Endothelial cell (in vitro differentiated cells): Measurements from ENCODE around the gene PCSK1N. TPM values are rescaled to one million over a fixed set of nuclear protein-coding genes. Genes with fewer than 3 reads are reported as not detected.

ENCODE experiments used
- DNase-seq: peaks from one replicate; pipeline ENCODE4 v3.0.0; 2021; ENCODE audit warnings: low spot score
- H3K27ac Mint-ChIP-seq: one replicate; pipeline ENCODE4 v1.8.0; 2021; ENCODE audit warnings: mixed read lengths, inconsistent platforms; ENCODE audit not compliant: unreplicated experiment
- H3K27me3 Mint-ChIP-seq: one replicate; pipeline ENCODE4 v1.8.0; 2021; ENCODE audit warnings: mild to moderate bottlenecking, moderate library complexity, mixed read lengths, inconsistent platforms; ENCODE audit not compliant: unreplicated experiment
- H3K36me3 Mint-ChIP-seq: one replicate; pipeline ENCODE4 v1.8.0; 2021; ENCODE audit warnings: mild to moderate bottlenecking, low read depth, mixed read lengths, inconsistent platforms; ENCODE audit not compliant: unreplicated experiment
- H3K4me1 Mint-ChIP-seq: one replicate; pipeline ENCODE4 v1.8.0; 2021; ENCODE audit warnings: mild to moderate bottlenecking, mixed read lengths, inconsistent platforms; ENCODE audit not compliant: unreplicated experiment
- H3K4me3 Mint-ChIP-seq: one replicate; pipeline ENCODE4 v1.8.0; 2021; ENCODE audit warnings: mild to moderate bottlenecking, mixed read lengths, inconsistent platforms; ENCODE audit not compliant: unreplicated experiment
- H3K9me3 Mint-ChIP-seq: one replicate; pipeline ENCODE4 v1.8.0; 2021; ENCODE audit warnings: mixed read lengths, inconsistent platforms; ENCODE audit not compliant: unreplicated experiment
- total RNA-seq: library from RNA; stranded (reverse); fragmentation: NEBNext Ultra II Directional; extraction: Animal tissue kit (Norgen Biotek cat#: 25700); gene quantifications from one replicate; pipeline ENCODE4 v1.2.1, GENCODE V29; 2021; ENCODE audit not compliant: unreplicated experiment
- TF ChIP-seq, protein P1 (sequence below): fragments of 200-600 bp; sonication (generic); IDR thresholded peaks from one replicate; pipeline ENCODE4 v1.5.0; 2021; ENCODE audit warnings: antibody characterized with exemption; ENCODE audit not compliant: unreplicated experiment

PCSK1N gene
- total RNA-seq, 1 donor from 2014 or later = 2.0 TPM

DNA sequence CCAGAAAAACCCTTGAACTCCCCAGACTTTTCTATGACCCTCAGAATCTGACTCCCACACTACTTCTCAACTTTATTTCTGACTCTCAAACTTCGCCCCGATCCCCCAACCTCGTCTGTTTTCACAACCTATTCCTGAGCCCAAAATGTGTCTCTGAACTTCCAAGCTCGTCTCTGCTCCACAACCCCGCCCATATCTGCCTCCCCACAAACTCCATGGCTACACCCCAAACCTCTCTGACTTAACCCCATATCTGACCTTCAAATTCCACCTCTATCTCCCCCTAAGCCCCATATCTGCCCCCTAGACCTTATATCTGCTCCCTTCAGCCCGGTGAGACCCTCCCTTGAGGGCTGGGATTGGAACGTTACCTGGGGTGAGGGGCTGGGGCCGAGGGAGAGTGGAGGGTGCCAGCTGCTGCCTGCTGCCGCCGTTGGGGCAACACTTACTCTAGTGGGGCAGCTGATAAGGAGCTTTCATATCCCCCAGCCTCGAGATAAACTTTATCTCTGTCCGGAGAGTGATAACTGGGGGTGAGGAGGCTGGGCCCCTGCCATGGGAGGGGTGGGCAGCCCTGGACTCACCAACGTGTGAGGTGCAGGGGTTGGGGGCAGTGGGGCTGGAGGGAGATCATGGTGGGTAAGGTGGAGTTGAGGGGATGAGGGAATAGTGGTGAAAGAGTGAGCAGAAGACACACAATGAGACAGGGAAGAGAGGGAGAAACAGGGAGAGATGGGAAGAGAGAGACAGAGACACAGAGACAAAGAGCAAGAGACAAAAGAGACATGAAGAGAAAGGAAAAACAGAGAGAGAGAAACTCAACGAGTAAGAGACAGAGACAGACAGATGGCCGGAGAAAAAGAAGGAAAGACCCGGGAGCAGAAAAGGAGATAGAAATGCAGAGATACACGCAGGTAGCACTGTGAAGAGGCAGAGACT, 47.6 kb downstream of the PCSK1N start:
- no peak for DNase-seq
- no peak overlapping the region for H3K4me3 Mint-ChIP-seq
- peak overlapping the region; percentile 55 for H3K27ac Mint-ChIP-seq
- H3K4me1 Mint-ChIP-seq = no peaks in the 10 kb centered on the region
- H3K9me3 Mint-ChIP-seq = no peaks in the 10 kb centered on the region
- peaks cover 4% of the 10 kb centered on the region for H3K27me3 Mint-ChIP-seq
- TF ChIP-seq, protein P1, sequence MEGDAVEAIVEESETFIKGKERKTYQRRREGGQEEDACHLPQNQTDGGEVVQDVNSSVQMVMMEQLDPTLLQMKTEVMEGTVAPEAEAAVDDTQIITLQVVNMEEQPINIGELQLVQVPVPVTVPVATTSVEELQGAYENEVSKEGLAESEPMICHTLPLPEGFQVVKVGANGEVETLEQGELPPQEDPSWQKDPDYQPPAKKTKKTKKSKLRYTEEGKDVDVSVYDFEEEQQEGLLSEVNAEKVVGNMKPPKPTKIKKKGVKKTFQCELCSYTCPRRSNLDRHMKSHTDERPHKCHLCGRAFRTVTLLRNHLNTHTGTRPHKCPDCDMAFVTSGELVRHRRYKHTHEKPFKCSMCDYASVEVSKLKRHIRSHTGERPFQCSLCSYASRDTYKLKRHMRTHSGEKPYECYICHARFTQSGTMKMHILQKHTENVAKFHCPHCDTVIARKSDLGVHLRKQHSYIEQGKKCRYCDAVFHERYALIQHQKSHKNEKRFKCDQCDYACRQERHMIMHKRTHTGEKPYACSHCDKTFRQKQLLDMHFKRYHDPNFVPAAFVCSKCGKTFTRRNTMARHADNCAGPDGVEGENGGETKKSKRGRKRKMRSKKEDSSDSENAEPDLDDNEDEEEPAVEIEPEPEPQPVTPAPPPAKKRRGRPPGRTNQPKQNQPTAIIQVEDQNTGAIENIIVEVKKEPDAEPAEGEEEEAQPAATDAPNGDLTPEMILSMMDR = no peak
- no peaks in the 10 kb centered on the region for H3K36me3 Mint-ChIP-seq

DNA sequence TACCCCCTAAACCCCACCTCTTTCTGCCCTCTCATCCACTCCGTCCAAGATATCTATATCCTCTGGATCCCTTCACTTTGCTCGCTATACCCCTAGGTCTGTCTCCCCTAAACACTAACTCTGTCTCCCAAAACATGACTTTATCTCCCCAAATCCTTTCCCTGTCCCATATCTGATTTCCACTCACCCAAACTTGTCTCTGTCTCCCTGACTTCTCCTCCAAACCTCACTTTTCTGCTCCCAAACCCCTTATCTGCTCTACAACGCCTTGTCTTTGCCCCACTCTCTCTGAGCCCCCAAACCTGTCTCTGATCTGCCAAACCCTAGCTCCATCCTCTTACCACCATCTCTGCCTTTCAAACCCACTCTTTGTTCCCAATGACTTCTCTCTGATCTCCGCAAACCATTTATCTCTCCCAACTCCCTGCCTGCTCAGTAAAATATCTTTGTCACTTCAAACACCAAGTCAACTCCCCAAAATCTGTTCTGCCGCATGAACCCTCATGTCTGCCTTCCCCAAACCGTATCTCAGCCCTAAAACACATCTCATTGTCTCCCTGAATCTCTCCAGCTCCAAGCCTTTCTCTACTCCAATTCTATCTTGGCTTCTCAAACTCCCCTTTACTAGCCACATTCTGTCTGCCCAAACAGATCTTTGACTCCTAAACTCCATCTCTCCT, 48.4 kb downstream of the PCSK1N start:
- no peak overlapping the region for H3K27ac Mint-ChIP-seq
- no peak overlapping the region for H3K4me3 Mint-ChIP-seq
- no peaks in the 10 kb centered on the region for H3K36me3 Mint-ChIP-seq
- H3K9me3 Mint-ChIP-seq = no peaks in the 10 kb centered on the region
- H3K27me3 Mint-ChIP-seq = peaks cover 4% of the 10 kb centered on the region
- TF ChIP-seq, protein P1 = no peak
- H3K4me1 Mint-ChIP-seq = no peaks in the 10 kb centered on the region
- no peak for DNase-seq

DNA sequence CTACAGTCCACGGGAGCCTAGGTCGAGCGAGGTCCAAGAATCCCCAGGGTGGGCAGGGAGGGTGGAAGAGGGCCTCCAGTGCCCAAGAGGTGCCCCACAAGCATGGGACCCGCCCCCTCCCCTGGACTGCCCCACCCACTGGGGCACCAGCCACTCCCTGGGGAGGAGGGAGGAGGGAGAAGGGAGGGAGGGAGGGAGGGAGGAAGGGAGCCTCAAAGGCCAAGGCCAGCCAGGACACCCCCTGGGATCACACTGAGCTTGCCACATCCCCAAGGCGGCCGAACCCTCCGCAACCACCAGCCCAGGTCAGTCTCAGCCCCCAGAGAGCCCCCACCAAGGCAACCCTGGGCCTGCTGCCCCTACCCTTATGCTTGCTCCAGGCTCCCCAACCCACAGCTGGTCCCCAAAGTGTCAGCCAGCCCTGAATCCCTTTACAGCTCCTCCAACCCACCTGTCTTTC, 49.0 kb downstream of the PCSK1N start, which contains the start of gene GATA1:
Gene GATA1 (plus strand): TSS at position 250 of the 460 bp plus-strand sequence. CDS start 4,520 bp downstream, outside the sequence.
- H3K9me3 Mint-ChIP-seq = no peaks in the 10 kb centered on the region
- no peaks in the 10 kb centered on the region for H3K36me3 Mint-ChIP-seq
- H3K27ac Mint-ChIP-seq = peak within 1 kb of the TSS; percentile 48
- TF ChIP-seq, protein P1 = no peak
- H3K4me1 Mint-ChIP-seq = no peaks in the 10 kb centered on the region
- no peak within 1 kb of the TSS for H3K4me3 Mint-ChIP-seq
- no peak for DNase-seq
- peaks cover 4% of the 10 kb centered on the region for H3K27me3 Mint-ChIP-seq

DNA sequence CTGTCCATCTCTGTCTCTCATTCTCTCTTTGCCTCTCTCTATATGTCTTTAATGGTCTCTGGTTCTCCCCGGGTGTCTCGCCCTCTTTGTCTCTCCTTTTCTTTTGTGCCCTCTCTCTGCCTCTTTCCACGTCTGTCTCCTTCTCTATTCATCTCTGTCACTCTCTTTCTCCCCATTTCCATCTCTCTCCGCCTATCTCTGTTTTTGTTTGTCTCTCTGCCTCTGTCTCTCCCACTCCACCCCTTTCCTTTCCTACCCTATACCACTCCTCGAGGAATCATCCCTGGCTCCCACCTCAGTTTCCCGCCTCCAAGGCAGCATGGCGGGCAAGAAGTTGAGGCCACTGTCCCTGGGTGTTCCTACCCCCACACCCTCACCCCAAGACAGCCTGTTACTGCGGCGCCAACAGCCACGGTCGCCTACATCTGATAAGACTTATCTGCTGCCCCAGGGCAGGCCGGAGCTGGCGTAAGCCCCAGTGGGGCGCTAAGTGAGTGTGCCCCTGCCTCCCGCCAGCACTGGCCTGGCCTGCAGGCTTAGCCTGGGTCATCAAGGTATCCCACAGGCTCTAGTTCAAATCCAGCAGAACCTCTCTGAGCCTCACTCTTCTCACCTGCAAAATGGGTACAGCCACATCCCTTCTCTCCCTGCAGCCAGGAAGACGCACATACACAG, 49.7 kb downstream of the PCSK1N start:
- Mint-ChIP-seq H3K4me3 (no peak overlapping the region), H3K9me3 (no peaks in the 10 kb centered on the region), H3K27me3 (peaks cover 4% of the 10 kb centered on the region), H3K36me3 (no peaks in the 10 kb centered on the region), H3K4me1 (no peaks in the 10 kb centered on the region), H3K27ac (peak overlapping the region; percentile 48)
- TF ChIP-seq, protein P1 = no peak
- no peak for DNase-seq
